ENCODE data around the gene RNF225.

DNA sequence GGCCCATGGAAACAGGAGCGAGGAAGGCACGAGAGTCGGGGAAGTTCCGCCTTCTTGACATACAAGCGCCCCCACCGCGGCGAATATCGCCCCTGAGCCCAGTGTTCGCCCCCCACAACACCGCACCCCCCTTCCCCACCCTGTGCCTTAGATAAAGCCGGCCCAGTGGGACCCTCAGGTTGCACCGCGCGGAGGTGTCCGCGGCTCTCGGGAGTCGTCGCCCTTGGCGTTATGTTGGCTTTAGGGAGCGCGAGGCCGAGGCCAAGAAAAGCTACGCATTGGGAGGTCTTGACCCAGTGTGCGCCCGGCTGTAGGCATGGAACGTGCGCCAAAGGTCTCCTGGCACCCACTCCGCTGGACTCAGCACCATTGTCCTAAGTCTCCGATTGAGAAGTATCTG lies 45.1 kb downstream of the RNF225 start:
- TF ChIP-seq, protein P1, sequence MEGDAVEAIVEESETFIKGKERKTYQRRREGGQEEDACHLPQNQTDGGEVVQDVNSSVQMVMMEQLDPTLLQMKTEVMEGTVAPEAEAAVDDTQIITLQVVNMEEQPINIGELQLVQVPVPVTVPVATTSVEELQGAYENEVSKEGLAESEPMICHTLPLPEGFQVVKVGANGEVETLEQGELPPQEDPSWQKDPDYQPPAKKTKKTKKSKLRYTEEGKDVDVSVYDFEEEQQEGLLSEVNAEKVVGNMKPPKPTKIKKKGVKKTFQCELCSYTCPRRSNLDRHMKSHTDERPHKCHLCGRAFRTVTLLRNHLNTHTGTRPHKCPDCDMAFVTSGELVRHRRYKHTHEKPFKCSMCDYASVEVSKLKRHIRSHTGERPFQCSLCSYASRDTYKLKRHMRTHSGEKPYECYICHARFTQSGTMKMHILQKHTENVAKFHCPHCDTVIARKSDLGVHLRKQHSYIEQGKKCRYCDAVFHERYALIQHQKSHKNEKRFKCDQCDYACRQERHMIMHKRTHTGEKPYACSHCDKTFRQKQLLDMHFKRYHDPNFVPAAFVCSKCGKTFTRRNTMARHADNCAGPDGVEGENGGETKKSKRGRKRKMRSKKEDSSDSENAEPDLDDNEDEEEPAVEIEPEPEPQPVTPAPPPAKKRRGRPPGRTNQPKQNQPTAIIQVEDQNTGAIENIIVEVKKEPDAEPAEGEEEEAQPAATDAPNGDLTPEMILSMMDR (IDR thresholded peaks at IDR 0.05): no peak
- no peak for TF ChIP-seq POLR2A (IDR thresholded peaks at IDR 0.05)

Measured in thyroid gland (tissue), 4 donors.